Activated CD4-positive, CD25-positive, alpha-beta regulatory T cell (primary cell): ENCODE measurements around the gene JAG2.

Source experiments
- DNase-seq, 4 experiments: peaks; one replicate each; lab custom pipeline; 2025; lab: John Stamatoyannopoulos, UW

The JAG2 gene

GRCh38 chr14:105138551-105139111, 29.9 kb downstream of the JAG2 start:
- DNase-seq, result no peak

GRCh38 chr14:105138021-105138541, 30.5 kb downstream of the JAG2 start:
- DNase-seq, result no peak

GRCh38 chr14:105137481-105138020, 31.0 kb downstream of the JAG2 start:
- DNase-seq, result no peak

DNA sequence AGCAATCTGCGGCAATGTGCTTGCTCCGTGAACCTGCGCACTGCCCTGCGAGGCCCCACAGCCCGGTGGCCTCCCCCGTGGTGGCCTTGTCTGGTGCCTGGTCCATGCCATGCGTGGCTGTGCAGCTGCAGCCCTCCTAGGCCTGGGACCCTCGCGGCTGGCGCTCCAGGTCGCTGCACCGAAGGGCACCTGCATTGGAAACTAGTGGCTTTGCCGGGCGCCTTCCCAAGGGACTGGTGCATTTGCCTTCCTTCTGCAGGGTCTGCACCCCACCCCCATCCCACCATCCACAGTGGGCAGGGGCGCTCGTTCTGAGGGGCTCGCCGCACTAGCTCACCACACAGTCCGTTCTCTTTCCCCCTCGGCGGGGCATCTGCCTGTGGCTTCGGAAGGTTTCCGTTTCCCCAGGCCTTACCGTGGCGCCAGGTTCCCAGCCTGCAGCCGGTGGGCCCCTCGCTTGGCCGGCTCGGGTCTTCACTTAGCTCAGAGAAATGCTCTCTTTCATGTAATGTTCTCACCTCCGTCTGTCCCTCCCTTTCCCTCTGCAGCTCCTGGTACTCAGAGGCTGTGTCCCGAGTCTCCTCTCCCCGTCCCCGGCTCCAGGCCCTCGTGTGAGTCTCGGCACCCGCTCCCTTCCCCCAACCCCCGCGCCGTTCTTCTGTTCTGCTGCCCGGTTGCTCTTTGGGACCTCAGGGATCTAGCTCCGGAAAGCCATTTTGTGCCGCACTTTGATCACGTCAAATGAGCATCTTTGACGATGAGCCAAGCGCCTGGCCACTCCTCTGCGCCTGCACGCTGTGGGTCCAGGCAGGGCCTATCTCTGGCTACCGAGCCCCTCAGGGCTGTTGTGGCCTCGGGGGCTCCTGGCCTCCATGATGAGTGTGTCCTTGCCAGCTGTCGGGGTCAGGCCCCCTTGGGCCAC, 31.9 kb downstream of the JAG2 start:
- DNase-seq, result no peak

GRCh38 chr14:105135700-105136395, 32.7 kb downstream of the JAG2 start:
- DNase-seq, result no peak

DNA sequence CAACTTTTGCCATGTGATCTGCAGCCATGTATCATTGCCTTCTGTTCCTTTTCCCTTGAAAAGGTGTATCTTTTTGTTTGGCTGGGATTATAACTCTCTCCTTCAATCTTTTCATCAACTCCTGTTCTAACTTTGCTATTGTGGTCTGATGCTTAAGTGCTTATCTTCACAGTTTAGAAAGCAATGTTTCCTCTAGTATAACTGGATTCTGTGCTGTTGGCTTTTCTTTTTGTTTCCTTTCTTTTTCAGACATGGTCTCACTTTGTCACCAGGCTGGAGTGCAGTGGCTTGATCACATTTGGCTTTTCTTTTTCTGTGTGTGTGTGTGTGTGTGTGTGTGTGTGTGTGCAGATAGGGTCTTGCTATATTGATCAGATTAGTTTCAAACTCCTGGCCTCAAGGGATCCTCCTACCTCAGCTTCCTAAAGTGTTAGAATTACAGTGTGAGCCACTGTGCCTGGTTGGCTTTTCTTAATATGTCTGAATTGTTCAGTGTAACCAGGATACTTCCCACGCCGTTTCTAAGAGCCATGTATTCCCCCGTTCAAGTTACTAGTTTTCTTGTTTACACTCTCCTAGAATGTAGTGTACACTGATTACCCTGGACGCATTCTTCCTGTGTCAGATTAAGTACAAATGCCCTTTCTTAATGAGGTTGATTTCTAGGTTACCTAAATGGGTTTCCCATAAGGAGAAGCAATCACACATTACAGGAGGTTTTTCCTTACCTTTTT, 35.5 kb downstream of the JAG2 start:
- DNase-seq, result no peak

- DNase-seq, result no peak
Measured at GRCh38 chr14:105131241-105131640, 37.3 kb downstream of the JAG2 start.

- DNase-seq, result no peak
Measured at GRCh38 chr14:105128059-105128458, 40.5 kb downstream of the JAG2 start.

DNA sequence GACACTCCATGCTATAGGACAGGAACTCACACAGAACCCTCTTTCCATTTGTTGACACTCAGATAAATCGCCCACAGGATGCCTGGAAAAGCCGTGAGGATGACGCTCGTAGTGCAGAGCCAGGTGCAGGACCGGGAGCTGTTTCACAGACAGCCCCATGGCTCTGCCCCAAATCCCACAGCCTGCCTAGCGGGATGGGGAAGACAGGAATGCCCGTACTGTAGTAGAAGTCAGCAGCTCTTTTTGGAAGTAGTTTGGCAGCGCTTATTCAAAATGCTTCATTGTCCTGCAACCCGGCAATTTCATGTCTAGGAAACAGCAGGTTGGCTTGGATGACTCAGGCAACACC, 41.6 kb downstream of the JAG2 start:
- DNase-seq, result no peak

GRCh38 chr14:105126126-105126980, 42.2 kb downstream of the JAG2 start:
- DNase-seq, result no peak

GRCh38 chr14:105124823-105125222, 43.8 kb downstream of the JAG2 start:
- DNase-seq, result no peak

DNA sequence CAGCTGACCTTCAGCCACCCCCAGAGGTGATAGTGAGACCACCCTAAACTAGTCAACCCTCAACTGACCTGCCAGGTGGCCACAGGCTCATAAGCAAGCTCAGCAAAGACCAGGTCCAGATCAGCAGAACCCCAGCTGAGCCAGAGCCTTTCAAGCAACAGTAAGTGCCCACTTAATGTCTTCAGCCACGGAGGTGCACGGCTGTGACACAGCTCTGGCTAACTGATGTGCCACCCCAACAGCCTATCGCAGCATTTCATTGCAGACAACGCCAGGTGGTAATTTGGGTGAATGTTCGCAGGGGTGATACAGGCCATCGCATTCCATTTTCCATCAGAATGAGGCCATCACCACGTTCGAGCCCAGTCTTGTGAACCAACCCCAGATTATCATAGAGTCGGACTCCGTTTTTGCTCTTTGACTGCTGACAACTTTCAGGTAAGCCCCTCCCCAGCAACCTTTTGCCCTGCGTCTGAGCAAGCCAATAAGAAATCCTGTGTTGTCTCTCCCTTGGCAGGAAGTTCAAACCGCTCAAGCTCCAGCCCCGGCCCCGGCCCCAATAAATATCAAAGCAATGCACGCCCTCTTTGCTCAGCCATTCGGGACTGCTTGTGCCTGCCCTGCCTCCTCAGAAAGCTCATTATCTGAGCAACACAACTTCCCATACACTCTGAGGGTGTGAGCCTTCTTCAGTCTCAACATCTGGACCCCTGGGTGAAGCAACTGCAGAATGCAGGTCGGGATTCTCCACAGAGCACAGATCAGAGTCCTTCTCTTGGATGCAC, 44.4 kb downstream of the JAG2 start:
- DNase-seq, result no peak

DNA sequence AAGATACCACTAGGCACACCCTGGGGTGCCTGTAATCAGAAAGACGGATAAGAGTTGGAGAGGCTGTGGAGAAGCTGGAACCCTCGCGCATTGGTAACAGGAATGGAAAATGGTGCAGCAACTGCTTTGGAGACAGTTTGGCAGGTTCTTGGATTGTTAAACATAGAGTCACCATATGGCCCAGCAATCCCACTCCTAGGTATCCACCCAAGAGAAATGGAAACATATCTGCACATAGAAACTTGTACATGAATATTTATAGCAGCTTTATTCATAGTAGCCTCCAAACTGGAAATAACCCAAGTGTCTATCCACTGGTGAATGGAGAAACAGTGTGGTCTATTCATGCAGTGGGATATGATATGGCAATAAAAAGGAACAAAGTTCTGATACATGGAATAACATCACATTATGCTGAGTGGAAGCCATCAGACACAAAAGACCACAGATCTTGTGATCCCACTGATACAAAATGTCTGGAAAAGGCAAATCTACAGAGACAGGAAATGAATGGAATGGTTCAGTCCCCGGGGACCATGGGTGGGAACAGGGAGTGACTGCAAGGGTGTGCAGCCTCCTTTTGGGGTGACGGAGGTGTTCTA, 45.4 kb downstream of the JAG2 start:
- no peak for DNase-seq

- DNase-seq, result no peak
Measured at GRCh38 chr14:105120056-105120455, 48.5 kb downstream of the JAG2 start.

DNA sequence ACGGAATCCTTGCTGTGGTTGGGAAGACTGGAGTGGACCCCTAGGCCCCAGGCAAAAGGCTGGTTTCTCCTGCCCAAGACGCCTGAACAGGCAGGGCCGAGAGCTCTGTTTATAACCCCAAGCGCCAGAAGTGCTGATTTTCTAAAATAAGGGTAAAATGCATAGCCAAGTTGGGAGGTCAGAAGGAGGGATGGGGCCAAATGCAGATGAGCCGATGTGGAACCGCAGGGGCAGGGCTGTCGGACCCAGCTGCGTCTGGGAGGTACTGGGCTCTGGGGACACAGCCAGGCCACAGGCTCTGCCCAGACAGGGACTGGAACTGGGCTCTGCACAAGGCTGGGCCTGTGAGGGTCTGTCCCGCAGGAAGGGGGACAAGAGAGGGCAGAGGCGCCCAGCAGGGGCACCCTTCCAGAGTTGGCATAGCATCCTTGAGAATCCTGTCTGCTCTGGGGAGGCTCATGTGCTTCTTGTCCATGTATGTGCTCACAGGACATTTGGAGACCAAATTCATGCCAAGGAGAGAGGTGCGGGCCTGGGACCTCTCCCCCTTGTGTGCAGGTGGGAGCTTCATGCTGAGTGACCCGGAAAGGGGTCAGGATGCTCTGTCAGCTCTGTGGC, 49.1 kb downstream of the JAG2 start:
- DNase-seq, result no peak

- no peak for DNase-seq
Measured at GRCh38 chr14:105118646-105119407, 49.7 kb downstream of the JAG2 start.

- DNase-seq, result no peak
Measured at GRCh38 chr14:105117710-105118385, 50.7 kb downstream of the JAG2 start.

- DNase-seq, result no peak
Measured at GRCh38 chr14:105117257-105117646, 51.3 kb downstream of the JAG2 start.
